ENCODE measurements around the gene MALRD1. TPM values are rescaled to one million over a fixed set of nuclear protein-coding genes. Genes with fewer than 3 reads are reported as not detected.

The MALRD1 gene
- total RNA-seq, 1 donor from 2014 or later, result 0.28 TPM

GRCh38 chr10:19212590-19212989 is 164.0 kb downstream of the MALRD1 start:
- no peak for TF ChIP-seq CTCF (IDR thresholded peaks at IDR 0.05; ENCODE audit: unreplicated experiment)
- Mint-ChIP-seq H3K27me3 (ENCODE audit: unreplicated experiment) (no peaks in the 10 kb centered on the region), H3K27ac (ENCODE audit: unreplicated experiment) (no peak overlapping the region), H3K36me3 (ENCODE audit: low read depth, unreplicated experiment) (no peaks in the 10 kb centered on the region), H3K9me3 (ENCODE audit: unreplicated experiment) (no peaks in the 10 kb centered on the region), H3K4me1 (ENCODE audit: unreplicated experiment) (no peaks in the 10 kb centered on the region), H3K4me3 (ENCODE audit: unreplicated experiment) (no peak overlapping the region)
- DNase-seq (ENCODE audit: low spot score), result no peak

- peaks cover 2% of the 10 kb centered on the region for H3K27me3 Mint-ChIP-seq (ENCODE audit: unreplicated experiment)
- H3K9me3 Mint-ChIP-seq (ENCODE audit: unreplicated experiment), result no peaks in the 10 kb centered on the region
- H3K4me3 Mint-ChIP-seq (ENCODE audit: unreplicated experiment), result no peak overlapping the region
- no peaks in the 10 kb centered on the region for H3K36me3 Mint-ChIP-seq (ENCODE audit: low read depth, unreplicated experiment)
- no peaks in the 10 kb centered on the region for H3K4me1 Mint-ChIP-seq (ENCODE audit: unreplicated experiment)
- no peak overlapping the region for H3K27ac Mint-ChIP-seq (ENCODE audit: unreplicated experiment)
- DNase-seq (ENCODE audit: low spot score), result no peak
- no peak for TF ChIP-seq CTCF (IDR thresholded peaks at IDR 0.05; ENCODE audit: unreplicated experiment)
Measured at GRCh38 chr10:19221216-19221615, 172.6 kb downstream of the MALRD1 start.

- TF ChIP-seq CTCF (IDR thresholded peaks at IDR 0.05; ENCODE audit: unreplicated experiment), result no peak
- no peaks in the 10 kb centered on the region for H3K36me3 Mint-ChIP-seq (ENCODE audit: low read depth, unreplicated experiment)
- H3K4me3 Mint-ChIP-seq (ENCODE audit: unreplicated experiment), result no peak overlapping the region
- DNase-seq (ENCODE audit: low spot score), result no peak
- H3K4me1 Mint-ChIP-seq (ENCODE audit: unreplicated experiment), result no peaks in the 10 kb centered on the region
- peaks cover 2% of the 10 kb centered on the region for H3K27me3 Mint-ChIP-seq (ENCODE audit: unreplicated experiment)
- no peak overlapping the region for H3K27ac Mint-ChIP-seq (ENCODE audit: unreplicated experiment)
- no peaks in the 10 kb centered on the region for H3K9me3 Mint-ChIP-seq (ENCODE audit: unreplicated experiment)
Measured at GRCh38 chr10:19226025-19226424, 177.4 kb downstream of the MALRD1 start.

GRCh38 chr10:19231034-19231433 is 182.4 kb downstream of the MALRD1 start:
- no peaks in the 10 kb centered on the region for H3K4me1 Mint-ChIP-seq (ENCODE audit: unreplicated experiment)
- no peak overlapping the region for H3K27ac Mint-ChIP-seq (ENCODE audit: unreplicated experiment)
- no peaks in the 10 kb centered on the region for H3K36me3 Mint-ChIP-seq (ENCODE audit: low read depth, unreplicated experiment)
- TF ChIP-seq CTCF (IDR thresholded peaks at IDR 0.05; ENCODE audit: unreplicated experiment), result no peak
- H3K27me3 Mint-ChIP-seq (ENCODE audit: unreplicated experiment), result no peaks in the 10 kb centered on the region
- no peak for DNase-seq (ENCODE audit: low spot score)
- H3K4me3 Mint-ChIP-seq (ENCODE audit: unreplicated experiment), result no peak overlapping the region
- no peaks in the 10 kb centered on the region for H3K9me3 Mint-ChIP-seq (ENCODE audit: unreplicated experiment)

- no peaks in the 10 kb centered on the region for H3K27me3 Mint-ChIP-seq (ENCODE audit: unreplicated experiment)
- no peak for TF ChIP-seq CTCF (IDR thresholded peaks at IDR 0.05; ENCODE audit: unreplicated experiment)
- no peak overlapping the region for H3K4me3 Mint-ChIP-seq (ENCODE audit: unreplicated experiment)
- H3K9me3 Mint-ChIP-seq (ENCODE audit: unreplicated experiment), result no peaks in the 10 kb centered on the region
- no peaks in the 10 kb centered on the region for H3K4me1 Mint-ChIP-seq (ENCODE audit: unreplicated experiment)
- DNase-seq (ENCODE audit: low spot score), result no peak
- no peaks in the 10 kb centered on the region for H3K36me3 Mint-ChIP-seq (ENCODE audit: low read depth, unreplicated experiment)
- no peak overlapping the region for H3K27ac Mint-ChIP-seq (ENCODE audit: unreplicated experiment)
Measured at GRCh38 chr10:19245889-19246752, 197.5 kb downstream of the MALRD1 start.
